ENCODE measurements around the gene MMP12. TPM values are rescaled to one million over a fixed set of nuclear protein-coding genes. Genes with fewer than 3 reads are reported as not detected.

MMP12 gene
- total RNA-seq, 2 experiments from 2014 or later, result not detected

DNA sequence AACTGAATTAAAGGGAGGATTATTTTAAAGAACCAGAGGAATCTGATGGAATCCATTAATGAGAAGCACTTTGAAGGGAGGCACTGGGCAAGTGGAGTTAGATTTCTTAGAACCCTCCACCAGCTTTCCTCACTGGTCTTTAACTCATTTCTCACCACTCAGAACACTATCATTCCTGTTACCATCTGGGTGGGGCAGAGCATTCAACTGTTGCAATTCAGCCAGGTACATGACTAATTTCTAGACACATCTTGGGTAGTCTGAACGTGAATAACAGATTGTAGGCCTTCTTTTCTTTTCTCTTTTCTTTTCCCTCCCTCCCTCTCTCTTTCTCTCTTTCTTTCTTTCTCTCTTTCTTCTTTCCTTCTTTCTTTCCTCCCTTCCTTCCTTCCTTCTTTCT is 61.3 kb downstream of the MMP12 start:
- Histone ChIP-seq H3K4me2 (ENCODE audit: low read length) (no peak overlapping the region), H3K9me2 (ENCODE audit: insufficient read depth, low read length) (no peaks in the 10 kb centered on the region), H4K20me1 (ENCODE audit: insufficient read depth, low read length) (no peaks in the 10 kb centered on the region), H3K9me3 (ENCODE audit: low read length) (no peaks in the 10 kb centered on the region), H3K4me1 (ENCODE audit: insufficient read depth, low read length, poor library complexity, severe bottlenecking) (no peaks in the 10 kb centered on the region), H3K27ac (ENCODE audit: low read depth, low read length, poor library complexity, severe bottlenecking) (no peak overlapping the region), H2AFZ (ENCODE audit: low read length) (no peak overlapping the region), H3K4me3 (ENCODE audit: low read depth, low read length, poor library complexity, severe bottlenecking) (no peak overlapping the region), H3K36me3 (ENCODE audit: insufficient read depth, low read length) (no peaks in the 10 kb centered on the region), H3K79me2 (ENCODE audit: insufficient read depth, low read depth, low read length) (no peaks in the 10 kb centered on the region)
- intact Hi-C loops (cut with micrococcal nuclease; ENCODE audit: unreplicated experiment), result no loop called here
- no peak for DNase-seq (ENCODE audit: low spot score)
- CTCF ChIA-PET (ENCODE audit: unreplicated experiment), result no interaction called here
- TF ChIP-seq, protein P1, sequence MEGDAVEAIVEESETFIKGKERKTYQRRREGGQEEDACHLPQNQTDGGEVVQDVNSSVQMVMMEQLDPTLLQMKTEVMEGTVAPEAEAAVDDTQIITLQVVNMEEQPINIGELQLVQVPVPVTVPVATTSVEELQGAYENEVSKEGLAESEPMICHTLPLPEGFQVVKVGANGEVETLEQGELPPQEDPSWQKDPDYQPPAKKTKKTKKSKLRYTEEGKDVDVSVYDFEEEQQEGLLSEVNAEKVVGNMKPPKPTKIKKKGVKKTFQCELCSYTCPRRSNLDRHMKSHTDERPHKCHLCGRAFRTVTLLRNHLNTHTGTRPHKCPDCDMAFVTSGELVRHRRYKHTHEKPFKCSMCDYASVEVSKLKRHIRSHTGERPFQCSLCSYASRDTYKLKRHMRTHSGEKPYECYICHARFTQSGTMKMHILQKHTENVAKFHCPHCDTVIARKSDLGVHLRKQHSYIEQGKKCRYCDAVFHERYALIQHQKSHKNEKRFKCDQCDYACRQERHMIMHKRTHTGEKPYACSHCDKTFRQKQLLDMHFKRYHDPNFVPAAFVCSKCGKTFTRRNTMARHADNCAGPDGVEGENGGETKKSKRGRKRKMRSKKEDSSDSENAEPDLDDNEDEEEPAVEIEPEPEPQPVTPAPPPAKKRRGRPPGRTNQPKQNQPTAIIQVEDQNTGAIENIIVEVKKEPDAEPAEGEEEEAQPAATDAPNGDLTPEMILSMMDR (conservative IDR thresholded peaks at IDR 0.05; ENCODE audit: low read length), result no peak
- TF ChIP-seq EZH2phosphoT487 (IDR thresholded peaks at IDR 0.05; ENCODE audit: borderline replicate concordance, low read depth, low read length), result no peak
- POLR2A ChIA-PET, result no interaction called here
- no TSS peak for BruUV-seq (replicated peaks)

Small RNAs within 50 kb of the gene (small RNA-seq; reads per million reads assigned to genes)
- not detected for gene RNU7-159P

Other genes starting within 250 kb of the MMP12 start
- not detected in 2 replicates for gene MMP20, start 249.7 kb downstream of the MMP12 start, total RNA-seq (2014; rRNA removed; shearing (Covaris generic))
- not detected in 2 replicates for gene MMP20, start 249.7 kb downstream of the MMP12 start, total RNA-seq (2022)
- gene MMP27, start 169.2 kb downstream of the MMP12 start, total RNA-seq (2014; rRNA removed; shearing (Covaris generic)), result not detected in 2 replicates
- not detected in 2 replicates for gene MMP27, start 169.2 kb downstream of the MMP12 start, total RNA-seq (2022)
- not detected in 2 replicates for gene MMP8, start 150.0 kb downstream of the MMP12 start, total RNA-seq (2014; rRNA removed; shearing (Covaris generic))
- not detected in 2 replicates for gene MMP8, start 150.0 kb downstream of the MMP12 start, total RNA-seq (2022)
- not detected in 2 replicates for gene MMP10, start 94.4 kb downstream of the MMP12 start, total RNA-seq (2014; rRNA removed; shearing (Covaris generic))
- not detected in 2 replicates for gene MMP10, start 94.4 kb downstream of the MMP12 start, total RNA-seq (2022)
- gene MMP1, start 76.8 kb downstream of the MMP12 start, total RNA-seq (2014; rRNA removed; shearing (Covaris generic)), result not detected in 2 replicates
- gene MMP1, start 76.8 kb downstream of the MMP12 start, total RNA-seq (2022), result not detected in 2 replicates
- not detected in 2 replicates for gene MMP3, start 31.4 kb downstream of the MMP12 start, total RNA-seq (2014; rRNA removed; shearing (Covaris generic))
- gene MMP3, start 31.4 kb downstream of the MMP12 start, total RNA-seq (2022), result not detected in 2 replicates
- not detected in 2 replicates for gene MMP13, start 80.8 kb upstream of the MMP12 start, total RNA-seq (2014; rRNA removed; shearing (Covaris generic))
- gene MMP13, start 80.8 kb upstream of the MMP12 start, total RNA-seq (2022), result not detected in 2 replicates
- gene DCUN1D5, start 217.2 kb upstream of the MMP12 start, total RNA-seq (2014; rRNA removed; shearing (Covaris generic)), result 70.4 and 73.9 TPM in 2 replicates
- gene DCUN1D5, start 217.2 kb upstream of the MMP12 start, total RNA-seq (2022), result 46.4 TPM in 2 replicates
- 0.41 and 1.1 TPM in 2 replicates for gene DYNC2H1, start 234.4 kb upstream of the MMP12 start, total RNA-seq (2014; rRNA removed; shearing (Covaris generic))
- 0.44 and 0.46 TPM in 2 replicates for gene DYNC2H1, start 234.4 kb upstream of the MMP12 start, total RNA-seq (2022)